HepG2 (cell line): Measurements from ENCODE around the gene EPN2. TPM values are rescaled to one million over a fixed set of nuclear protein-coding genes. Genes with fewer than 3 reads are reported as not detected.

ENCODE experiments used
- AHDC1 ChIP-seq: sonication (generic); formaldehyde crosslinking; IDR thresholded peaks from 2 replicates; pipeline ENCODE4 v1.5.1; 2020; ENCODE audit warnings: mild to moderate bottlenecking, missing genetic modification reagents, borderline replicate concordance
- ARID5B ChIP-seq: IDR thresholded peaks from 2 replicates; pipeline ENCODE4 v1.4.0; 2020; ENCODE audit warnings: mild to moderate bottlenecking, missing genetic modification reagents
- FOXO1 ChIP-seq: sonication (generic); formaldehyde crosslinking; IDR thresholded peaks from 2 replicates; pipeline ENCODE4 v1.4.0; 2020; ENCODE audit warnings: missing genetic modification reagents
- HNF1B ChIP-seq: sonication (generic); formaldehyde crosslinking; IDR thresholded peaks from 2 replicates; pipeline ENCODE4 v1.5.1; 2020; ENCODE audit warnings: mild to moderate bottlenecking, moderate library complexity, missing genetic modification reagents
- KAT7 ChIP-seq: IDR thresholded peaks from 2 replicates; pipeline ENCODE4 v1.6.1; 2018; ENCODE audit warnings: borderline replicate concordance, missing compliant biosample characterization
- ZNF296 ChIP-seq: sonication (generic); formaldehyde crosslinking; conservative IDR thresholded peaks from 2 replicates; pipeline ENCODE4 v1.5.0; 2020; ENCODE audit warnings: mild to moderate bottlenecking, missing genetic modification reagents
- ZNF512 ChIP-seq: sonication (generic); formaldehyde crosslinking; IDR thresholded peaks from 2 replicates; pipeline ENCODE4 v1.4.0; 2020; ENCODE audit warnings: mild to moderate bottlenecking, missing genetic modification reagents
- ZNF772 ChIP-seq: sonication (generic); formaldehyde crosslinking; IDR thresholded peaks from 2 replicates; pipeline ENCODE4 v1.5.0; 2020; ENCODE audit warnings: mild to moderate bottlenecking, missing genetic modification reagents
- polyA plus RNA-seq, 8 experiments: library from polyadenylated mRNA; depleted of rRNA in 3 of 8; stranded (reverse) in 7 of 8; unstranded in 1 of 8; fragments of >200 nt; fragmentation: Illumina TruSeq in 4 of 8; extraction: Trizol in 4 of 8; gene quantifications; 2 replicates each; pipeline versions ENCODE4 v1.2.1 to v1.2.3, GENCODE V29; 2011 to 2016; ENCODE audit warnings: low read depth in 4 of 8, missing spikeins in 1 of 8, mixed read lengths in 1 of 8; ENCODE audit not compliant: insufficient read depth in 1 of 8
- total RNA-seq, 5 experiments: library from RNA; depleted of rRNA; stranded (reverse); fragments of >200 nt; fragmentation: Illumina TruSeq; extraction: Trizol; gene quantifications; 2 replicates each; pipeline ENCODE4 v1.2.3, GENCODE V29; 2016; ENCODE audit warnings: low read depth in 1 of 5

Gene EPN2
- total and polyA plus RNA-seq, 2 of the 13 experiments (the other 11 are each of a cell fraction or from before 2014, with no cell fraction given): 7.8 to 19.2 TPM

GRCh38 chr17:19310151-19310550, 73.0 kb downstream of the EPN2 start (continued):
- TF ChIP-seq AHDC1 (CRISPR knock-in tag): no peak
- no peak for TF ChIP-seq ZNF772 (CRISPR knock-in tag)
- TF ChIP-seq FOXO1 (CRISPR knock-in tag): no peak
- no peak for TF ChIP-seq KAT7 (CRISPR knock-in tag)
- no peak for TF ChIP-seq ZNF296
- no peak for TF ChIP-seq HNF1B (CRISPR knock-in tag)
- no peak for TF ChIP-seq ARID5B (CRISPR knock-in tag)
- TF ChIP-seq ZNF512 (CRISPR knock-in tag): no peak
